H1 (cell line): Measurements from ENCODE around the gene CAMTA1. TPM values are rescaled to one million over a fixed set of nuclear protein-coding genes. Genes with fewer than 3 reads are reported as not detected.

ENCODE experiments used
- CTCF ChIA-PET: fragments of 300-600 bp; sonication (Branson Sonifier 250); formaldehyde crosslinking; loops from one replicate; lab custom pipeline; 2021; ENCODE audit not compliant: partially characterized antibody; lab: Charles Lee
- POLR2A ChIA-PET: fragments of 300-600 bp; sonication (Branson Sonifier 250); formaldehyde crosslinking; loops from one replicate; lab custom pipeline; 2021; ENCODE audit warnings: inconsistent platforms; ENCODE audit not compliant: partially characterized antibody; lab: Charles Lee
- DNase-seq, 2 experiments: peaks; one replicate each; pipeline versions ENCODE4 v3.0.0 to v3.0.0-alpha.2; 2010 to 2022; ENCODE audit warnings: low spot score in 2 of 2, low read depth in 1 of 2, mixed read lengths in 1 of 2
- FAIRE-seq: peaks from 2 replicates; lab custom pipeline; 2011; peaks lifted over from hg19 to GRCh38; lab: Jason Lieb, UNC
- H2AFZ ChIP-seq: 2 replicates; pipeline ENCODE4 v1.8.1; 2012; ENCODE audit warnings: low read length, inconsistent platforms
- H2AK5ac ChIP-seq: 2 replicates; pipeline ENCODE4 v1.6.1; 2013; ENCODE audit warnings: low read depth, low read length
- H2BK120ac ChIP-seq: replicated peaks from 2 replicates; pipeline ENCODE3; 2013; ENCODE audit warnings: low read depth, low read length, inconsistent platforms
- H2BK12ac ChIP-seq: 2 replicates; pipeline ENCODE4 v1.6.1; 2013; ENCODE audit warnings: low read depth, low read length
- H2BK15ac ChIP-seq: 2 replicates; pipeline ENCODE4 v1.6.1; 2013; ENCODE audit warnings: low read length
- H2BK20ac ChIP-seq: 2 replicates; pipeline ENCODE4 v1.6.1; 2013; ENCODE audit warnings: low read length
- H2BK5ac ChIP-seq: 2 replicates; pipeline ENCODE4 v1.6.1; 2013; ENCODE audit warnings: low read depth, low read length
- H3K14ac ChIP-seq: 2 replicates; pipeline ENCODE4 v1.6.1; 2013; ENCODE audit warnings: inconsistent platforms; ENCODE audit not compliant: insufficient read length
- H3K18ac ChIP-seq: 2 replicates; pipeline ENCODE4 v1.6.1; 2013; ENCODE audit warnings: low read length; ENCODE audit errors: extremely low read depth
- H3K23ac ChIP-seq: 2 replicates; pipeline ENCODE4 v1.6.1; 2013; ENCODE audit warnings: inconsistent platforms; ENCODE audit not compliant: insufficient read length
- H3K23me2 ChIP-seq: 2 replicates; pipeline ENCODE4 v1.6.1; 2013; ENCODE audit warnings: low read depth, low read length
- H3K27ac ChIP-seq: 2 replicates; pipeline ENCODE4 v1.6.1; 2011; ENCODE audit warnings: low read depth, low read length, inconsistent platforms
- H3K27me3 ChIP-seq, 4 experiments: replicated peaks in 1 of 4; 1 replicate in 1 of 4; 2 replicates in 3 of 4; pipeline versions ENCODE4 v1.6.1 to v1.8.1; 2011 to 2013; ENCODE audit warnings: low read length in 3 of 4, mild to moderate bottlenecking in 3 of 4, inconsistent platforms in 2 of 4, mixed read lengths in 2 of 4, moderate library complexity in 1 of 4; ENCODE audit not compliant: control insufficient read depth in 3 of 4, insufficient read depth in 3 of 4; ENCODE audit errors: extremely low read depth in 1 of 4
- H3K36me3 ChIP-seq, 4 experiments: 2 replicates each; pipeline versions ENCODE4 v1.6.1 to v1.8.1; 2011 to 2013; ENCODE audit warnings: mild to moderate bottlenecking in 4 of 4, low read length in 3 of 4, moderate library complexity in 2 of 4, control low read depth in 1 of 4, inconsistent platforms in 1 of 4; ENCODE audit not compliant: insufficient read depth in 4 of 4, control insufficient read depth in 2 of 4
- H3K4ac ChIP-seq: replicated peaks from 2 replicates; pipeline ENCODE3; 2013; ENCODE audit warnings: low read length, low read depth, mixed read lengths, inconsistent platforms; ENCODE audit not compliant: insufficient read length
- H3K4me1 ChIP-seq, 4 experiments: replicated peaks in 1 of 4; 1 replicate in 1 of 4; 2 replicates in 3 of 4; pipeline versions ENCODE4 v1.6.1 to v1.8.1; 2011 to 2013; ENCODE audit warnings: low read length in 3 of 4, inconsistent platforms in 2 of 4, mixed read lengths in 1 of 4; ENCODE audit not compliant: insufficient read depth in 4 of 4, control insufficient read depth in 3 of 4
- H3K4me2 ChIP-seq, 2 experiments: 2 replicates each; pipeline versions ENCODE4 v1.6.1 to v1.8.1; 2011 to 2013; ENCODE audit warnings: low read depth in 2 of 2, low read length in 2 of 2, control low read depth in 1 of 2, inconsistent platforms in 1 of 2, mild to moderate bottlenecking in 1 of 2; ENCODE audit not compliant: insufficient read depth in 1 of 2
- H3K4me3 ChIP-seq, 4 experiments: fragments of 200-600, 300-600 bp in 1 of 4; sonication (generic), shearing (Covaris generic), sonication (Bioruptor Twin) in 1 of 4; 2 replicates each; pipeline versions ENCODE4 v1.5.1 to v1.8.1; 2011 to 2016; ENCODE audit warnings: low read length in 4 of 4, low read depth in 3 of 4, control low read depth in 2 of 4, inconsistent platforms in 2 of 4, mild to moderate bottlenecking in 2 of 4, mixed read lengths in 1 of 4, moderate library complexity in 1 of 4; ENCODE audit not compliant: insufficient read depth in 2 of 4; ENCODE audit errors: extremely low read depth in 1 of 4
- H3K56ac ChIP-seq: replicated peaks from 2 replicates; pipeline ENCODE3; 2013; ENCODE audit warnings: low read depth, mild to moderate bottlenecking, mixed read lengths, low read length, inconsistent platforms; ENCODE audit not compliant: insufficient read length
- H3K79me1 ChIP-seq: 2 replicates; pipeline ENCODE4 v1.6.1; 2013; ENCODE audit warnings: low read depth, low read length, control low read depth
- H3K79me2 ChIP-seq, 2 experiments: 2 replicates each; pipeline versions ENCODE4 v1.6.1 to v1.8.1; 2012 to 2013; ENCODE audit warnings: low read length in 2 of 2, mild to moderate bottlenecking in 2 of 2, inconsistent platforms in 1 of 2; ENCODE audit not compliant: insufficient read depth in 2 of 2, control insufficient read depth in 1 of 2
- H3K9ac ChIP-seq, 4 experiments: replicated peaks in 1 of 4; 1 replicate in 1 of 4; 2 replicates in 3 of 4; pipeline versions ENCODE4 v1.6.1 to v1.8.1; 2011 to 2013; ENCODE audit warnings: low read depth in 3 of 4, low read length in 3 of 4, control low read depth in 2 of 4, mild to moderate bottlenecking in 2 of 4, moderate library complexity in 2 of 4, inconsistent platforms in 1 of 4; ENCODE audit errors: extremely low read depth in 1 of 4
- H3K9me3 ChIP-seq, 2 experiments: 2 replicates each; pipeline versions ENCODE4 v1.6.1 to v1.8.1; 2012 to 2013; ENCODE audit warnings: mild to moderate bottlenecking in 2 of 2, moderate library complexity in 2 of 2, control low read depth in 1 of 2, inconsistent platforms in 1 of 2, low read depth in 1 of 2, low read length in 1 of 2, mixed read lengths in 1 of 2; ENCODE audit not compliant: insufficient read depth in 2 of 2
- H4K20me1 ChIP-seq, 2 experiments: replicated peaks in 1 of 2; 2 replicates each; pipeline versions ENCODE3 to v1.8.1; 2011 to 2013; ENCODE audit warnings: inconsistent platforms in 2 of 2, low read length in 2 of 2, mild to moderate bottlenecking in 1 of 2; ENCODE audit not compliant: insufficient read depth in 2 of 2, control insufficient read depth in 1 of 2
- H4K5ac ChIP-seq: 2 replicates; pipeline ENCODE4 v1.6.1; 2013; ENCODE audit warnings: low read length, low read depth, mixed read lengths, inconsistent platforms; ENCODE audit not compliant: insufficient read length
- H4K8ac ChIP-seq: 2 replicates; pipeline ENCODE4 v1.8.0; 2013; ENCODE audit warnings: mild to moderate bottlenecking, moderate library complexity, low read length, inconsistent platforms; ENCODE audit not compliant: insufficient read depth; ENCODE audit errors: extremely low read depth
- H4K91ac ChIP-seq: replicated peaks from 2 replicates; pipeline ENCODE3; 2013; ENCODE audit warnings: low read length, mixed read lengths, inconsistent platforms; ENCODE audit not compliant: insufficient read length
- BACH1 ChIP-seq: IDR thresholded peaks from 2 replicates; pipeline ENCODE4 v1.6.1; 2012; ENCODE audit warnings: low read length, improper control_type of control experiment
- CBX5 ChIP-seq: fragments of 300-800, 300-1000 bp; sonication (generic); IDR thresholded peaks from 2 replicates; pipeline ENCODE4 v1.7.1; 2016; ENCODE audit warnings: antibody characterized with exemption, low read length, low read depth
- CBX8 ChIP-seq: fragments of 300-800, 300-1000 bp; sonication (generic); IDR thresholded peaks from 2 replicates; pipeline ENCODE4 v1.7.1; 2016; ENCODE audit warnings: low read depth, low read length, borderline replicate concordance
- CHD2 ChIP-seq: IDR thresholded peaks from 2 replicates; pipeline ENCODE4 v1.6.1; 2012; ENCODE audit warnings: low read length, improper control_type of control experiment
- CREB1 ChIP-seq: IDR thresholded peaks from 2 replicates; pipeline ENCODE4 v1.6.1; 2012; ENCODE audit warnings: inconsistent platforms
- GABPA ChIP-seq: IDR thresholded peaks from 2 replicates; pipeline ENCODE4 v1.6.1; 2011; ENCODE audit warnings: mild to moderate bottlenecking, low read length, moderate library complexity, borderline replicate concordance; ENCODE audit not compliant: insufficient read depth
- MAFK ChIP-seq: IDR thresholded peaks from 2 replicates; pipeline ENCODE4 v1.6.1; 2012; ENCODE audit warnings: low read depth, mild to moderate bottlenecking, improper control_type of control experiment, low read length
- POLR2A ChIP-seq, 2 experiments: IDR thresholded peaks; 1 replicate in 1 of 2; 2 replicates in 1 of 2; pipeline ENCODE4 v1.6.1; 2011; ENCODE audit warnings: low read depth in 2 of 2, low read length in 2 of 2, mild to moderate bottlenecking in 2 of 2; ENCODE audit errors: control extremely low read depth in 1 of 2
- RBBP5 ChIP-seq: IDR thresholded peaks from 2 replicates; pipeline ENCODE4 v1.7.1; 2012; ENCODE audit warnings: low read depth, mild to moderate bottlenecking, inconsistent platforms, low read length, moderate library complexity, borderline replicate concordance
- RNF2 ChIP-seq: fragments of 200-900, 300-1000 bp; sonication (generic); IDR thresholded peaks from 2 replicates; pipeline ENCODE4 v1.7.1; 2016; ENCODE audit warnings: borderline replicate concordance, low read depth, mild to moderate bottlenecking, antibody characterized with exemption, low read length; ENCODE audit not compliant: poor library complexity, severe bottlenecking; ENCODE audit errors: missing control alignments
- TAF7 ChIP-seq: optimal IDR thresholded peaks from 2 replicates; pipeline ENCODE3; 2011; ENCODE audit warnings: low read depth, mild to moderate bottlenecking, inconsistent platforms, low read length, moderate library complexity, borderline replicate concordance
- TBP ChIP-seq: IDR thresholded peaks from 2 replicates; pipeline ENCODE4 v1.6.1; 2011; ENCODE audit warnings: low read depth, low read length, improper control_type of control experiment
- TEAD4 ChIP-seq: IDR thresholded peaks from 2 replicates; pipeline ENCODE4 v1.6.1; 2012; ENCODE audit warnings: low read depth, low read length, inconsistent platforms, mixed read lengths
- WGBS, 2 experiments: shearing (Covaris generic) in 1 of 2; methylation state at CpG; one replicate each; pipeline versions ENCODE4 v1.1.6 to v1.1.7; 2013 to 2015; ENCODE audit warnings: low lambda C conversion rate in 2 of 2, mixed read lengths in 2 of 2, inconsistent platforms in 1 of 2, low coverage in 1 of 2, missing lambda C conversion rate in 1 of 2; ENCODE audit not compliant: insufficient replicate concordance in 2 of 2, insufficient coverage in 1 of 2, insufficient read length in 1 of 2; ENCODE audit errors: extremely low coverage in 1 of 2, missing lambda C conversion rate in 1 of 2; 5-methylcytosine and 5-hydroxymethylcytosine counted together
- polyA plus RNA-seq, 7 experiments: library from polyadenylated mRNA; depleted of rRNA in 3 of 7; stranded (reverse) in 5 of 7; unstranded in 2 of 7; fragments of >200 nt in 5 of 7; fragments of 200-250 nt in 2 of 7; gene quantifications; 1 replicate in 5 of 7; 2 replicates in 1 of 7; 4 replicates in 1 of 7; pipeline versions ENCODE4 v1.2.1 to v1.2.3, GENCODE V29; 2011 to 2013; ENCODE audit warnings: missing spikeins in 2 of 7, mixed read lengths in 2 of 7
- total RNA-seq: library from RNA; stranded (reverse); fragmentation: NEBNext Ultra II Directional; extraction: Animal tissue kit (Norgen Biotek cat#: 25700); gene quantifications from 2 replicates; pipeline ENCODE4 v1.2.1, GENCODE V29; 2021
- TF ChIP-seq, protein P1 (sequence below): IDR thresholded peaks from 2 replicates; pipeline ENCODE4 v1.6.1; 2012; ENCODE audit warnings: inconsistent platforms

CAMTA1 gene
- total and polyA plus RNA-seq, 2 of the 8 experiments (the other 6 are each of a cell fraction or from before 2014, with no cell fraction given): 65.0 to 119 TPM

DNA sequence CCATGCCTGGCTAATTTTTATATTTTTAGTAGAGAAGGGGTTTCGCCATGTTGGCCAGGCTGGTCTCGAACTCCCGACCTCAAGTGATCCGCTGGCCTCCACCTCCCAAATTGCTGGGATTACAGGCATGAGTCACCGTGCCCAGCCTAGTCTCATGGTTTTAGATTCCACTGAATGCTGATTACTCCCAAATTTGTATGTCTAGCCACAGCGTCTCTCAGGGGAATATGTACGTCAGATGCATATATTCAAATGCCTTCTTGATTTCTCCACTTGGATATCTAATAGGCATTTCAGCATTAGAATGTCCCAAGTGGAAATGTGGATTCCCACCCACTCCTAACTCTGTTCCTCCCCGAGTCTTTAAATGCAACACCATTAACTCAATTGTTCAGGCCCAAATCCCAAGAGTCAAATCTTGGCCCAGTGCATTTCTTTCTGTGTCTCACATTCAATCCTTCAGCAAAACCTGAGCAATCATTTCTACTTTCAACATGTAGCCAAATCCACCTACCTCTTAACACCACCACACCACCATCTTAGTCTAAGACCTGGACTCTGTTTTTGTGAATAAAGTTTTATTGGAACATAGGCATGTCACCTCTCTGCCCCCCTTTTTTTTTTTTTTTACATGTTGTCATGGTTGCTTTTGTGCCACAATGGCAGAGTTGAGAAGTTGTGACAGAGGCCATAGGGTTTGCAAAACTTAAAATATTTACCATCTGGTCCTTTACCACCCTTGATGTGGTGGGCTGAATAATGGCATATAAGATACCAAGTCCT lies 9.8 kb upstream of the CAMTA1 start:
- no peak for FAIRE-seq
- Histone ChIP-seq H4K8ac (no peak overlapping the region), H3K27me3 (no peaks in the 10 kb centered on the region), H2BK20ac (no peak overlapping the region), H3K4me1 (peaks cover 0 to 11% (median 5%) of the 10 kb centered on the region in 4 experiments; a peak in 6 of 7 replicates), H2BK5ac (no peak overlapping the region), H3K4me2 (no peak overlapping the region), H3K14ac (no peak overlapping the region), H4K5ac (no peak overlapping the region), H3K79me2 (no peaks in the 10 kb centered on the region), H3K23ac (no peak overlapping the region), H3K9me3 (no peaks in the 10 kb centered on the region), H3K4me3 (no peak overlapping the region), H3K79me1 (no peaks in the 10 kb centered on the region), H3K23me2 (no peaks in the 10 kb centered on the region), H3K9ac (no peak overlapping the region), H2AFZ (no peak overlapping the region), H3K18ac (no peak overlapping the region), H3K4ac (no peak overlapping the region), H4K20me1 (no peaks in the 10 kb centered on the region), H2BK15ac (no peak overlapping the region), H2BK12ac (no peak overlapping the region), H2AK5ac (no peak overlapping the region), H3K36me3 (no peaks in the 10 kb centered on the region), H3K56ac (no peak overlapping the region), H4K91ac (no peak overlapping the region), H2BK120ac (no peak overlapping the region), H3K27ac (no peak overlapping the region)
- ChIA-PET POLR2A (no interaction called here), CTCF (no interaction called here)
- DNase-seq: no peak
- 94% methylated on average over 8 of the region's 8 CpGs; no CpG with 5 or more reads in 1 of the 2 experiments for WGBS, 2 experiments
- TF ChIP-seq RBBP5 (no peak), CHD2 (no peak), CBX8 (no peak), TBP (no peak), RNF2 (no peak), TEAD4 (no peak), CREB1 (no peak), BACH1 (no peak), MAFK (no peak), POLR2A (IDR thresholded peaks at IDR 0.05; ENCODE audit: control extremely low read depth in 1 of 2, low read depth in 2 of 2, low read length in 2 of 2) (no peak), CBX5 (no peak), GABPA (no peak), TAF7 (no peak)
- TF ChIP-seq, protein P1, sequence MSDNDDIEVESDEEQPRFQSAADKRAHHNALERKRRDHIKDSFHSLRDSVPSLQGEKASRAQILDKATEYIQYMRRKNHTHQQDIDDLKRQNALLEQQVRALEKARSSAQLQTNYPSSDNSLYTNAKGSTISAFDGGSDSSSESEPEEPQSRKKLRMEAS: no peak
